ENCODE data around the gene RMDN3.

The RMDN3 gene

DNA sequence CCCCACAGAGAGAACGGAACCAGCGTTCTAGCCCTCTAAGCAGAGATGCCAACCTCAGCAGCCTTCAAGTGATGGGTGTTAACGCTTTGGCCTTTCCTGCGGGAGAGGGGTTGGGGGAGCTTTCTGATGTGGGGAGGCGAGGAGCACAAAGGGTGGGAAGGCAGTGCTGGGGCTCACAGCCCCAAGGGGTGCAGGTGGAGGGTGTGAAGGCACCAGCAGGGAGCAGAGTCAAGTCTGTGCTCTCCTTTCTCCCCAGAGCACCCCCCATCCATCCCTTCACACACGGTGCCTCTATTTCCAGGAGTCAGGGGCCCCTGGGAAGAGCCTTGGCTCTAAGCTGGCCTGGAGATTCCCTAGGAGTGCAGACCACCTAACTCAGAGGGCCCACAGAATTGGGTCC is 18.8 kb upstream of the RMDN3 start:
- no peak for TF ChIP-seq CTCF (IDR thresholded peaks at IDR 0.05; ENCODE audit: borderline replicate concordance, insufficient read depth, low read depth, low read length)
- no peak overlapping the region for H3K4me3 ChIP-seq (ENCODE audit: low read depth, low read length)

GRCh38 chr15:40773496-40773895 is 18.4 kb upstream of the RMDN3 start:
- H3K4me3 ChIP-seq (ENCODE audit: low read depth, low read length): no peak overlapping the region
- no peak for TF ChIP-seq CTCF (IDR thresholded peaks at IDR 0.05; ENCODE audit: borderline replicate concordance, insufficient read depth, low read depth, low read length)

DNA sequence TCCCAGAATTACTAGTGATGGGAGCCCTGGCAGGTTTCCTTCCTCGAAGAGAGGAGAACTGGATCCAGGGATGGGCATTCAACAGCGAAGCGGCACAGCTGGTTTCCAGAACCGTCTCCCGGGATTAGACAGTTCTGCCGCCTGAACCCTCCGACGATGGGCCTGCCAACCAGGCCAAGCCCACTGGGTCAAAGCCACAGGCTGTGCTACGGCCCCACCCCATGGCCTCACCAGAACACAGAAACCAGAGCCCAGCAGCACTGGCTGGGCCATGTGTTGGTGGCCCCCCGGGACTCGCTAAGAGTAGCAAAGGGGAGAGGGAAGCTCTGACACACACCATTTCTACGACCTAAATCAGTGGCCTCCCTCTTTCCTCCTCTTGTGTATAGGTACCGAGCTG is 17.0 kb upstream of the RMDN3 start:
- TF ChIP-seq CTCF (IDR thresholded peaks at IDR 0.05; ENCODE audit: borderline replicate concordance, insufficient read depth, low read depth, low read length): no peak
- H3K4me3 ChIP-seq (ENCODE audit: low read depth, low read length): no peak overlapping the region

- no peak for TF ChIP-seq CTCF (IDR thresholded peaks at IDR 0.05; ENCODE audit: borderline replicate concordance, insufficient read depth, low read depth, low read length)
- no peak overlapping the region for H3K4me3 ChIP-seq (ENCODE audit: low read depth, low read length)
Measured at GRCh38 chr15:40771242-40771641, 16.2 kb upstream of the RMDN3 start.

GRCh38 chr15:40770147-40770721 is 15.2 kb upstream of the RMDN3 start:
- peak overlapping the region; percentile 26 for H3K4me3 ChIP-seq (ENCODE audit: low read depth, low read length)
- no peak for TF ChIP-seq CTCF (IDR thresholded peaks at IDR 0.05; ENCODE audit: borderline replicate concordance, insufficient read depth, low read depth, low read length)

GRCh38 chr15:40769274-40770146 is 14.5 kb upstream of the RMDN3 start, which contains the start of gene C15orf62:
Gene C15orf62 (plus strand): TSS chr15:40769980. CDS start chr15:40770496, 516 bp downstream.
- peak within 1 kb of the TSS; percentile 39 for H3K4me3 ChIP-seq (ENCODE audit: low read depth, low read length)
- no peak for TF ChIP-seq CTCF (IDR thresholded peaks at IDR 0.05; ENCODE audit: borderline replicate concordance, insufficient read depth, low read depth, low read length)
